ENCODE data around the gene VRK1. TPM values are rescaled to one million over a fixed set of nuclear protein-coding genes. Genes with fewer than 3 reads are reported as not detected.

VRK1 gene
- total and polyA plus RNA-seq, 10 of the 15 experiments (the other 5 are each of a cell fraction or from before 2014, with no cell fraction given): 50.9 to 137 (median 84.7) TPM

- ChIA-PET RAD21 (ENCODE audit: unreplicated experiment) (interaction anchor here (3.1 kb wide), 1 partner anchor 61 kb away, joined by 9 read pairs; no protein-coding TSS in a partner anchor), CTCF (no interaction called here), SMC1A (ENCODE audit: uncharacterized antibody, unreplicated experiment) (interaction anchor here (1.8 kb wide), 1 partner anchor 60 kb away, joined by 6 read pairs; no protein-coding TSS in a partner anchor), POLR2A (no interaction called here)
- DNase-seq (ENCODE audit: low read depth, low spot score) (no peak), ATAC-seq (no peak), FAIRE-seq (no peak)
- H3K36me3 ChIP-seq (ENCODE audit: control insufficient read depth in 2 of 2, insufficient read depth in 2 of 2, low read length in 1 of 2): no peaks in the 10 kb centered on the region
- no TSS peak for BruUV-seq (replicated peaks)
- H3K79me2 ChIP-seq (ENCODE audit: control insufficient read depth, insufficient read depth, low read length): peaks cover 4% of the 10 kb centered on the region
- H3K4me2 ChIP-seq (ENCODE audit: control insufficient read depth, insufficient read depth): no peak overlapping the region
- no peaks in the 10 kb centered on the region for H3K9me3 ChIP-seq (replicated peaks; ENCODE audit: control insufficient read depth, insufficient read depth, low read length)
- TF ChIP-seq NBN (IDR thresholded peaks at IDR 0.05): no peak
- no peak for TF ChIP-seq ZNF687 (IDR thresholded peaks at IDR 0.05)
- no peak for TF ChIP-seq CREB1 (IDR thresholded peaks at IDR 0.05; ENCODE audit: low read depth)
- TF ChIP-seq MTA2 (IDR thresholded peaks at IDR 0.05; ENCODE audit: low read depth): no peak
- TF ChIP-seq HDGF (IDR thresholded peaks at IDR 0.05): no peak
- no peak for TF ChIP-seq KDM1A (IDR thresholded peaks at IDR 0.05; ENCODE audit: borderline replicate concordance)
- TF ChIP-seq FOXM1 (IDR thresholded peaks at IDR 0.05; ENCODE audit: low read depth, low read length): no peak
- no peak for TF ChIP-seq FOXK2 (IDR thresholded peaks at IDR 0.05)
- no peak for TF ChIP-seq BRCA1 (IDR thresholded peaks at IDR 0.05; ENCODE audit: low read depth, low read length)
- TF ChIP-seq CEBPB (IDR thresholded peaks at IDR 0.05; ENCODE audit: borderline replicate concordance in 1 of 2, low read depth in 2 of 2, low read length in 2 of 2): no peak
- TF ChIP-seq MYB (IDR thresholded peaks at IDR 0.05; ENCODE audit: borderline replicate concordance, low read depth, low read length): no peak
- no peak for TF ChIP-seq SPI1 (IDR thresholded peaks at IDR 0.05; ENCODE audit: borderline replicate concordance, insufficient read depth, low read depth, low read length)
- no peak for TF ChIP-seq RUNX3 (IDR thresholded peaks at IDR 0.05; ENCODE audit: low read length)
- no peak for TF ChIP-seq ZNF622 (IDR thresholded peaks at IDR 0.05)
- TF ChIP-seq CREM (IDR thresholded peaks at IDR 0.05; ENCODE audit: low read depth): no peak
- TF ChIP-seq IRF4 (IDR thresholded peaks at IDR 0.05; ENCODE audit: low read depth, low read length): no peak
- TF ChIP-seq PBX3 (IDR thresholded peaks at IDR 0.05; ENCODE audit: insufficient replicate concordance, low read depth, low read length): no peak
- TF ChIP-seq POLR2AphosphoS2 (IDR thresholded peaks at IDR 0.05; ENCODE audit: low read depth, low read length): no peak
- no peaks in the 10 kb centered on the region for H4K20me1 ChIP-seq (ENCODE audit: control insufficient read depth, insufficient read depth)
- WGBS (ENCODE audit: insufficient coverage, insufficient replicate concordance, low lambda C conversion rate, missing lambda C conversion rate): 41% methylated on average over 7 of the region's 7 CpGs
- no peak overlapping the region for H3K4me3 ChIP-seq
- intact Hi-C loops (cut with micrococcal nuclease; ENCODE audit: unreplicated experiment): no loop called here
- no peak overlapping the region for H2AFZ ChIP-seq (ENCODE audit: control insufficient read depth, low read depth, low read length)
- in situ Hi-C loops (cut with MboI): no loop called here
- no peaks in the 10 kb centered on the region for H3K27me3 ChIP-seq (replicated peaks in 1 of 2; ENCODE audit: control insufficient read depth in 2 of 2, insufficient read depth in 2 of 2, low read length in 1 of 2)
- no peak overlapping the region for H3K27ac ChIP-seq (ENCODE audit: control insufficient read depth, insufficient read depth)
- H3K4me1 ChIP-seq (ENCODE audit: control insufficient read depth, insufficient read depth, low read length): no peaks in the 10 kb centered on the region; the same call in 1 of the 2 replicates
- H3K9ac ChIP-seq (ENCODE audit: control insufficient read depth, insufficient read depth, low read length): no peak overlapping the region
Measured at GRCh38 chr14:96792591-96792990, 4.6 kb upstream of the VRK1 start.

All from GM12878 (cell line).